ENCODE results near the gene ELK4.

Gene ELK4, protein sequence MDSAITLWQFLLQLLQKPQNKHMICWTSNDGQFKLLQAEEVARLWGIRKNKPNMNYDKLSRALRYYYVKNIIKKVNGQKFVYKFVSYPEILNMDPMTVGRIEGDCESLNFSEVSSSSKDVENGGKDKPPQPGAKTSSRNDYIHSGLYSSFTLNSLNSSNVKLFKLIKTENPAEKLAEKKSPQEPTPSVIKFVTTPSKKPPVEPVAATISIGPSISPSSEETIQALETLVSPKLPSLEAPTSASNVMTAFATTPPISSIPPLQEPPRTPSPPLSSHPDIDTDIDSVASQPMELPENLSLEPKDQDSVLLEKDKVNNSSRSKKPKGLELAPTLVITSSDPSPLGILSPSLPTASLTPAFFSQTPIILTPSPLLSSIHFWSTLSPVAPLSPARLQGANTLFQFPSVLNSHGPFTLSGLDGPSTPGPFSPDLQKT

DNA sequence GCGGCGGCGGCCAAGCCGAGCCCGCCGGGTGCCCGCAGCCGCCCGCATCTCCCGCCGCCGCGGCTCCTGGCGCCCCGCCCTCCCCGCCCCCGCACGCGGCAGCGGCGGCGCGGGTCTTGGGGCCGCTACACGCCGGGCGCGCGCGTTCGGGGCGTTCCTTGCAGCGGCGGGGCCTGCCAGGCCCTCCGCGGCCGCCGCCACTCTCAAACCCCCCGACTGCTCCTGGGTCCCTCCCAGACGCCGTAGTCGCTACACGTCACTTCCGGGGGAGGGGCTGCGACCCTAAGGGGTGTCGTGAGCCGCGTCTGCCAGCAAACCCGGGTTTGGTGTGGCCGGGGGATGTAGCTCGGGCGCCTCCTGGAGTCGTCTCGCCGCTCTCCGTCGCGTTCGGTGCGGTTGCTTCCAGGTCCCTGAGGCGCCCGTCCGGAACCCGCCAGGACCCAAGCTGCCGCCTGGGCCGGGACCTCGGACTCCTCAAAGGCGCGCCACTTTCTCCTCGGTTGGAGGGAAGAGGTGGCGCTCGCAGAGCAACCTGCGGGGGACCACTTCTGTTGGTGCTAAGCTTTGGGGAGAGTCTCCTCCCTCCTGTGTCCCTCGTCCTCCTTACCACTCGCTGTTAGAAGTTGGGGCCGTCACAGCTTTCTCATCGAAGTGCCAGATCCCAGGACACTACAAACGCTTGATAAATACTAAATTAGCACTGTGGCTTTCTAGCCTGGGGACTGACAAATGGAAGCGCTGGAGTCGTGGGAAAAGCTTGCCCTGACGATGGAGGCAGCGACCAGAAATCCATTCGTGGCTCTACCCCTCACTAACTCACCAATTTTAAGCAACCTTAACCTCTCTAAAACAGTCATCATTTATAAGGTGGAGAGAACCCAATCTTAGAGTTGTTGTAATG, at the start of gene ELK4:
TSS of gene ELK4 (minus strand) at position 244 of the 901 bp plus-strand sequence. CDS start 8,129 bp downstream, outside the sequence.
- DNase-seq (ENCODE audit: low read depth): peak; percentile 99

- DNase-seq (ENCODE audit: low read depth): no peak
Observed at GRCh38 chr1:205681364-205681763, 49.6 kb upstream of the ELK4 start.

- peak; percentile 23 for DNase-seq (ENCODE audit: low read depth)
Observed at GRCh38 chr1:205680073-205680851, 48.5 kb upstream of the ELK4 start, which contains the start of gene SLC45A3. TSS of gene SLC45A3 (minus strand) at chr1:205680509. CDS start at chr1:205664656, 15,853 bp downstream.

- no peak for DNase-seq (ENCODE audit: low read depth)
Observed at GRCh38 chr1:205678286-205679111, 46.7 kb upstream of the ELK4 start.

DNA sequence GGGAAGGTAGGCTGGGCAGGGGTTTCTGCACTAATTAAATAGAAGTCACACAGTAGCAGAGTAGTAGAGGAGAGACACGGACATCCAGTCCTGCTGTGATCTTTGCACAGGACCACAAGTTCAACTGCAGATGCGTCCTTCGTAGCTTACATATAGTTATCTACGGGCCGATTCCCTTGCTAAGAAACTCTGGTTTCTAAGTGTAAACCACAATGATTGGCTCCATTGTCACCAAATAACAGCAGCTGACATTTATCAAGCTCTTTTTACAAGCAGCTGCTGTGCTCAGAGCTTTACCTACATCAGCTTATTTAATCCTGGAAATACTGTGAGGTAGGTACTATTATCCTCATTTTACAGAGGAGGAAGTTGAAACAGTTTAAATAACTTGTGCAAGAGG, 45.4 kb upstream of the ELK4 start:
- DNase-seq (ENCODE audit: low read depth): no peak

DNA sequence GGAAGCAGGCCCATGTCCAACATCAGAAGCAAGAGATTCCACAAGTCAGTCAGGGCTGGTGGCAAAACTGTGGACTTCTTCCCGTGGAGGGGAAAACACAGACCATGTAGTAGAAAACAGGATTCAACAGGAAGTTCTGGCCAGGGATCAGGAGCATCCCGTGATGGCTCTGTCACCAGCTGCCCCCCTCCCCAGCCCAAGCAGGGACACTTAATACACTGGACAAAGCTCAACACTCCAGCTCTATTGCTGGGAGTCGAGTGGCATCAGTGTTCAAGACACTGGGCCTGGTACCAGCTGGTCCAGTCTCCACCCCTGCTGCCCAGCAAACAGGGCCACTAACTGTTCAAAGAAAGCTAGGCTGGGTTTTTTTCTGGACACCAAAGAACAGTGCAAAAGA, 44.8 kb upstream of the ELK4 start:
- no peak for DNase-seq (ENCODE audit: low read depth)

- no peak for DNase-seq (ENCODE audit: low read depth)
Observed at GRCh38 chr1:205676002-205676401, 44.2 kb upstream of the ELK4 start.

- DNase-seq (ENCODE audit: low read depth): no peak
Observed at GRCh38 chr1:205675247-205675646, 43.4 kb upstream of the ELK4 start.

DNA sequence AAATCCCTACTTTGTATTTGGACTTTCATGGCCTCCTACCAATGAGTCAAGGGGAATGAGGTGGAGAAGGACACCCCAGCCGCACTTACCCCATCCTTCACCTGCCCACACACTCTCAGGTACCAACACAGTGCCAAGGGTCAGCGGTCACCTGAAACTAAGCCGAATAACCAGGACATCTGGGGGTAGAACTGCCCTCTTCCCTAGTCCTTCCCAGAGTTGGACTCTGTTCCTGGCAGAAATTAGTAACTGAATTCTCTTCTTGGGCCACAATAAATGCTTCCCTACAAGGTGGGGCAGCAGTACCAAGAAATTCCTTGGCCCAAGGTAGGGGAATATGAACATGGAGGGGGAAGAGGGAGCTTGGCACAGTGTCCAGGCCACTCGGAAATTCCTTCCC, 41.2 kb upstream of the ELK4 start:
- DNase-seq (ENCODE audit: low read depth): no peak

DNA sequence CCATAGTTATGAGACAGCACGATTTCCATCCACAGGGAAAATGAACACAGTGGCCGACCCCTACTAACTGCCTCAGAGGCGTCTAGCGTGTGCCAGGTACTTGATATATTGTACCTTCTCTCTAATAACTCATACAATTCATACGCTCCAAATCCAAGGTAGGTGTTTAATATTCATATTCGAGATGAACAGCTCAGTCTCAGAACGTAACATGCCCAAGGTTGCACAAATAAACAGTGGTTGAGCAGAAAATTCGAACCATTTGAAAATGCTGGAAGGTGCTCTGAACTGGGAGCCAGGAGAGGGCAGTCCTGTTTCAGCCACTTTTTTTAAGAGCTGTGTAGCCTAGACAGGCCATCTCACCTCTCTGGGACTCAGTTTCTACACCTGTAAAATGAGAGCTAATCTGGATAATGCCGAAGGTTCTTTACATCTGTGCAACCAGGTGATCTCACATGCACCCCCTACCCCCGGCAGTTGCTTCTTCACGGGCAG, 40.6 kb upstream of the ELK4 start:
- no peak for DNase-seq (ENCODE audit: low read depth)

GRCh38 chr1:205670611-205671430, 39.0 kb upstream of the ELK4 start:
- DNase-seq (ENCODE audit: low read depth): no peak

GRCh38 chr1:205670150-205670446, 38.3 kb upstream of the ELK4 start:
- DNase-seq (ENCODE audit: low read depth): no peak

DNA sequence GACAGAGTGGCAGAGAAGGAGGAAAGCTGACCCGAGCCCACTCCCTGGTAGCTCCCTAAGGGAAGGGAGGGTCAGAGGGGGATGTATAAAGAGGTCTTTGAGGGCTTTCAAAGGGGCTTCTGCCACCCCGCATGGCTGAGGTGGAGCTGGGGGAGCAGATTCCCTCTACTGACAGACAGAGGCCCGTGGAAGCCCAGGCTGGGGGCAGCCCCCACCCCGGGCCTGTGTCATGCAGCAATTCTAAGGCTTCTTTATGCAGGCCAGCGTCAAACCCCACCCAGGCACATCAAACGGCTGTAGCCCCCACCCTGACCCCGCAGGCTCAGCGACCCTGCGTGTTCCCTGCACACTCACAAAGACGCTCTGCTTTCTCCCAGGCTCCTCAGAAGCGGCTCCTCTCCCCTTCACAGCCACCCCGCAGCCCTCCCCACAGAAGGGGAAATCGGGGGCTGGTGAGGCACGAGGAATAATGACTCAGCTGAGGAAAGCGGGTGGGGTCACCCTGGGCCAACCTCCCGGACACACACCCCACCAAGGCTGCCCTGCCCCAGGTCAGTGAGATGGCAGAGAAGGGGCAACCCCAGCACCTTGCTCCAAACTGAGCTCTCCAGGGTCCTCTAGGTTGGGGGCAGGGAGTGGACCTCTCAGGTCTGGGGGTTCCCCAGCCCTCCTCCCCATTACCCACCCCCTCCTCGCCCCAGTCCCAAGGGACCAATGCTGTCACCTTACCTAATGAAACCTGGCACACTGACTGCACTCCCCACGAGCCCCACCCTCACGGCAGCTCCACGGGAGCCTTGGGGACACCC, 37.7 kb upstream of the ELK4 start:
- no peak for DNase-seq (ENCODE audit: low read depth)

GRCh38 chr1:205668951-205669340, 37.1 kb upstream of the ELK4 start:
- no peak for DNase-seq (ENCODE audit: low read depth)

DNA sequence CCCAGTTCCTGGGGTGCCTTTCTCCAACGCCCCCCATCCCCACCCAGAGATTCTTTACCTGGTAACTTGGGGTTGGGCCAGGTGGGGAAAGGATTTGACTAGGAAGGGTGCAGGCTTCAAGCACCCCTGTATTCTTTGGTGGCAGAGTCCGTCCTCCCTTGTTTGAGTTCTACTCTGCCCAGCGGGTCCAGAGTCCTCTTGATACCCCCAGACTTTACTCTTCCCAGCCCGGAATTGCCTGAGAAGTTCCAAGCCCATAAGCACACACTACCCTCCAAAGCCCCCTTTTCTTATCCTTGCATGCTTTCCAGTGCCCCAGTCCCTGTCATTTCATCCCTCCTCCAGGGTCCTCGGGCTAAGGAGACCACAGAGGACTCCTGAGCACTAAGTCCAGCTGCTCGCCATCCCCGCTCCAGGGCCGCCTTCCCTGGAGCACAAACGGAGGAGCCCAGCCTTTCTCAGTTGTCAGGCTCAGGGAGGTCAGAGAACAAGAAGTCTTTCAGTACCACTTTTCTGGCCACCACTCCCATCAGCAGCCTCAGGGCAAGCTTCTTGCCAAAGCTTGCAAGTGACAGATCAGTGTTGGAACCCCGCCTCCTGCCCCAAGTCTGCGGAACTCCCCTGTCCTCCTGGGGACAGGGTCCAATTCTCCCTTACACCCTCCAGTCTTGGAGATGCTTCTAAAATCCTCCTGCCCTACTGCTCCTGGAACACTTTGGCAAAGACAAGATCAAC, 36.3 kb upstream of the ELK4 start:
- DNase-seq (ENCODE audit: low read depth): no peak

- no peak for DNase-seq (ENCODE audit: low read depth)
Observed at GRCh38 chr1:205666372-205667166, 34.8 kb upstream of the ELK4 start.

DNA sequence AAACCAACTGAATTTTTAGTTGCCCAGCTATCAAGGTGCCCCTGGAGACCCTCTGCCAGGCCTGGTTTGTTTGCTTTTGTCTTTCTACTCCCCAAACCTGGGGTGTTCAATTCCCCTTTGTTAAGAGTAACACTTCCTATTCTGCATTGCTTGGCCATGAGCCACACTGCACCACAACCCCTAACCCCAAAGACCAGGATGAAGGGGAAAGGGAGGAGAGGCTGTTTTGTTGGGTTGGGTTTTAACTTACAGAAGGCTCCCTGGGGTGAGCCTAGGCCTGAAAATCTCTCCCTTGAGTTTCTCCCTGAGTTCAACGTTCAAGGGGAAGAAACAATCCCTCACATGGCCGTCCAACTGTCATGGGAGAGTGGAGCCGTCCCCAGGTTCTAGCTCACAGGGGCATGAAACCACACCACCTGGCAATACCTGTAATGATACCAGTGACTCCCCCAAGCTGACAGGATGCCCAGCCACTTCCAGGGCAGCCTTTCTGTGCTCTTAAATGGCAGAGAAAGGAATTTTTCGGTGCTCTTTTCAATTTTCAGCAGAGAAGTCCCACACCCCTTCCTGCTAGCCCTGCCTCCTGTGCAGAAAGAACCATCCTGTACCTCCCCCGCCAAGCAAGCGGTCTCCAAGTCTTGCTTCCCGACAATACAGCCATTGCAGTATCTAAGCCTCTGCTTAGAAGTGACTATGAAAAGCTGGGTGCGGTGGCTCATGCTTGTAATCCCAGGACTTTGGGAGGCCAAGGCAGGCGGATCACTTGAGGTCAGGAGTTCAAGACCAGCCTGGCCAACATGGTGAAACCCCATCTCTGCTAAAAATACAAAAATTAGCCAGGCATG, 33.6 kb upstream of the ELK4 start:
- no peak for DNase-seq (ENCODE audit: low read depth)
